HG02798 (cell line): ENCODE data around the gene DOP1A.

ENCODE experiments used
- ATAC-seq: cut with Tn5 transposase; IDR thresholded peaks from one replicate; pipeline ENCODE4 v1.9.1; 2021; ENCODE audit warnings: mild to moderate bottlenecking; ENCODE audit not compliant: unreplicated experiment, poor library complexity

DOP1A gene

DNA sequence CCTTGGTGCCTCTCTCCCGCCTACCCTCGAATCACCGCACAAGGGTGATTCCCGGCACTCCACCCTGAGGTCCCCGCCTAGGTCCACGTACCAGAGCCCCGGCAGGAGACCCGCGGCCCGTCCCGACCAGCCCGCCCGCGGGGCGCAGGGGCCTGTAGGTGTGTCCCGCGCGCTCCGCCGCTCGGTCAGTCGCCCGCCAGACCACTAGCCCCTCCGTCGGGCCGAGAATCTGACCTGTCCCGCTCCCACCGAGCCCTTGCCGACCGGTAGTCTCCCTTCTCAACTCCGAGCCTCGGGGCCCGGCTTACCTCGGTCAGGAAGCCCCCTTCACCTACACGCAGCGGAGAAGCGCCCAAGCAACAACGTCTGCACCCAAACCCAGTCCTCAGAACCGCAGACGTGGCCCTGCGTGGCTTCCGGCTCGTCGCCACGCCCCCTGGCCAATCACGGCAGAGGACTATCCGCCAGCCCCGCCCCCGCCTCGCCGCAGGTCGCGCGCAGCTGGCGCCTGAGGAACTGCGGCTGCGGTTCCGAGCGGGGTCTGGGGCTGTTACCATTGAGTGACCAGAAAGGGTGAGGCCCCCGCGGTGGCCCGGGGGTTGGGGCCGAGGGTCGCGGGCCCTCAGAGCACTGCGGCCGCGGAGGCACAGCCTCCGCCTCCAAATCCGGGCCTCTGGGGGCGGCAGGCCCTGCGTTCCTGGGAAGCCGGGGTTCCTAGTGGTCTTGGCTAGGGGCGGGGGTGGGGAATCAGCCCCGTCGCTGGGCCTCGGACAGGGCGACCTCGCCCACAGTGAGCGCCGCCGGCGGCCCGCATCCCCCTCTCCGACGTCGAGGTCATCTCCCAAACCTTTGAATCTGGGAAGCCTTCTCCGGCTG is 125.6 kb downstream of the DOP1A start, which contains the start of the genes PGM3 and RWDD2A:
Gene PGM3 (minus strand): TSS at position 395 of the 876 bp plus-strand sequence. CDS start 2,253 bp downstream, outside the sequence.
Gene RWDD2A (plus strand): TSS at position 487 of the 876 bp plus-strand sequence. CDS start 1,095 bp downstream, outside the sequence.
- peak; percentile 98 for ATAC-seq

DNA sequence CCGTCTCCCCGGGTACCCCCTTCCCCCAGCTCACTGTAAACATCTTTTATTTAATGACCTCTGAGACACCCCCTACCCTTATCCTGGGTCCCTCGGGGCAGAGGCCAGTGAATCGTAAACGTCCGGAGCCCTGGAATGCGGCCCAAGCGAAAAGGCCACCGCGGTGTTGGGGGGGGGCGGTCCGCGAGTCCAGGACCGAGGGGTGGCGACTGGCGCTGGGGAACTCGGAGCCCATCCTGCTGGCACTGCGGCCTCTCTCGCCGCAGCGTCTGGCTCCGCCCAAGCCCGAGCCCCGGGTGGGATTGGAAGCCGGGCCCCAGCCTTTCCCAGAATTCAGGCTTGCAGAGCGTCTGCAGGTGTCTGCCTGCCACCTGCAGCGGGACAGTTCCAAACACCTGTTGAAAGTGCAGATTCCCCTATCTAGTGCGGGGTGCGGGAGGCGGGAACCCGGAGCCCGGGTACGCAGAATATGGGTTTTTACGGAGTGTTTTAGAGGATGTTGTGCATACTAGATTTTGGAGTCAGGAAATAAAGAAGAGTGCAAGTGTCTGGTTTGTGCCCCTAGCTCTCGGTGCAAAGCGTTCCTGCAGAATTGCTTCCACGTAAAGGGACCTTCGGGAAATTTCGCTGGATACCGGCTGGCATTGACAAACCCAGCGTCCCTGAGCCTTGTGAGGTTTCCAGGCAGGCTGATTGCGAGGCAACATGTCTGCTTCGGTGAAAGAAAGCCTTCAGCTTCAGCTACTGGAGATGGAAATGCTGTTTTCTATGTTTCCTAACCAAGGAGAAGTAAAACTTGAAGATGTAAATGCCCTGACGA is 126.5 kb downstream of the DOP1A start:
- ATAC-seq, result peak; percentile 19

DNA sequence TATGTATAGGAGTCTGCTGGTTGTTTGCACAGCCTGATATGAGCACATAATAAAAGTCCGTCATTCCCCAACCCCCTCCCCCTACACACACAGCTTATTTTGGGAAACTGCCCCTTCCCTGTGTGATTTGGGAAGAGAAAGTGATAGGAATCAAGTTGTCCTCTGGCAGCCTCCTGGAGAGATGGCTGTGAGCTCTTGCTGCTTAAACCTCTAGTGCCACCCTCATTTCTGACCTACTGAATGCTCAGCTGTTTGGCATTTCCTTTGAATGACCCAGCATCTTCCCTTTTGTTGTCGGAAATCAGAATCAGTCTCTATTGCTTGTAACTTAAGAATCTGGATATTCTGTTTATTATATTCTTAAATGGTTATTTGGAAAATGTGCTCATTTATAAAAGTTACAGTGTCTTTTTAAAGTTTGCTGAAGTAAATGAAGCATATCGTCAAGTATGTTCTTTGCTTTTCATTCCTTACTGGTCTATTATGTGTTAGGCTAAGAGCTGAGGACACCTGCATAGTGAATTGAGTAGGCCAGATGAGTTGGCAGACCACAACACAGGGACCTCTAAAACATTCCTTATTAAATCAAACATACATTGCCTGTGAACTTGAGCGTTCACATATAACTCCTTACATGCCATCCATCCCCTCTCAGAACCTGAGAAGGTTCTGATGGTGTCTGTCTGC is 131.2 kb downstream of the DOP1A start:
- no peak for ATAC-seq

DNA sequence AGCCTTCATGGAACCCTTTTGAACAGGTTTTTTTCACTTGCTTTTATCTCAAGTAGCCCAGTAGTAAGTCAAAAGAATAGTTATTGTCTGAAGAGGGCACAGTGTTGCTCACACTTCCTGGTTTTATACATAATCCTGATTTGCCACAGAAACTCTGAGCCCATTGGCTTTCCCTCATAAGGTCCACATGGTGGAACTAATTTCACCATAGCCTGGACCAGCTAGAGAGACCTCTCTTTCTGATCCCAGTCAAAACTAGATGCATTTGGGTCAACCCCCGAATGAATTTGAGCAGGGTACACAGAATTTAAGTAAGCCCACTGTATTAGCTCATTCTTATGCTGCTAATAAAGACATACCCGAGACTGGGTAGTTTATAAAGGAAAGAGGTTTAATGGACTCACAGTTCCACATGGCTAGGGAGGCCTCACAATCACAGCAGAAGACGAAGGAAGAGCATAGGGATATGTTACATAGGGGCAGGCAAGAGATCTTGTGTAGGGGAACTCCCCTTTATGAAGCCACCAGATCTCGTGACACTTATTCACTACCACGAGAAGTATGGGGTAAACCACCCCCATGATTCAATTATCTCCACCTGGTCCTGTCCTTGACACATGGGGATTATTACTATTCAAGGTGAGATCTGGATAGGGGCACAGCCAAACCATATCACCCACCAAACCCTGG is 131.8 kb downstream of the DOP1A start:
- ATAC-seq, result peak; percentile 74

DNA sequence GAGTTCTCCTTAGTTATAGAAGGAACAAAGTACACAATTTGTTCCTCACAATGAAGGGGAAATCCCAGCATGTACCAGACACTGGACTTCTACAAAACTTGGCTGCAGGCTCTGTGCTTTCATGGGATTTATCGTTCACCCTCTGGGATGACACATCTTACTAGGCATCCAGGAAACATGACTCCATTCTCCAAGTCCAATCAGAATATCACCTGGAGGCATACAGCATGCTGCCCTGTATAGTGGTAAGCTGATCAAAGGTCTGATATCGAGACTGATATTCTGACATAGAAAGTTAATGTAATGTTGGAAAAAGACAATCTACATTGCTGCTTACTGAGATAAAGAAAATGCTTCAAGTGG is 132.4 kb downstream of the DOP1A start:
- no peak for ATAC-seq

DNA sequence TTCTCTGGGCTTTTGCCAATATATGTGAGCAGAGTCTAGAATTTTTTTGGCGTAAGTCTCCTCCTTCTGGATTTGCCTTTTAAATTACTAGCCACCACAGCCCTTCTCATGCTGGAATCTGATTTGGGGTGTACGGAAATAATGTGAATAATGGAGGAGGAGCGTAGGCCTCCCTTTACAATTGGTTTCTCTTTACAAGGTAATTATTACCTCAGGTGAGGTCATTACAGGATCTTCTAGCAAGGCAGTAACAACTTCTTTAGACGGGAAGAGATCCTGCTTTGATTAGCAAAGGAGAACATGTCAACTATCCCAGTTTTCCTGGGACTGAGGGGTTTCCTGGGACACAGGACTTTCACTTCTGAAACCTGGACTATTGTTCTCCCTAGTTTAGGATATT is 134.6 kb downstream of the DOP1A start:
- ATAC-seq, result no peak

DNA sequence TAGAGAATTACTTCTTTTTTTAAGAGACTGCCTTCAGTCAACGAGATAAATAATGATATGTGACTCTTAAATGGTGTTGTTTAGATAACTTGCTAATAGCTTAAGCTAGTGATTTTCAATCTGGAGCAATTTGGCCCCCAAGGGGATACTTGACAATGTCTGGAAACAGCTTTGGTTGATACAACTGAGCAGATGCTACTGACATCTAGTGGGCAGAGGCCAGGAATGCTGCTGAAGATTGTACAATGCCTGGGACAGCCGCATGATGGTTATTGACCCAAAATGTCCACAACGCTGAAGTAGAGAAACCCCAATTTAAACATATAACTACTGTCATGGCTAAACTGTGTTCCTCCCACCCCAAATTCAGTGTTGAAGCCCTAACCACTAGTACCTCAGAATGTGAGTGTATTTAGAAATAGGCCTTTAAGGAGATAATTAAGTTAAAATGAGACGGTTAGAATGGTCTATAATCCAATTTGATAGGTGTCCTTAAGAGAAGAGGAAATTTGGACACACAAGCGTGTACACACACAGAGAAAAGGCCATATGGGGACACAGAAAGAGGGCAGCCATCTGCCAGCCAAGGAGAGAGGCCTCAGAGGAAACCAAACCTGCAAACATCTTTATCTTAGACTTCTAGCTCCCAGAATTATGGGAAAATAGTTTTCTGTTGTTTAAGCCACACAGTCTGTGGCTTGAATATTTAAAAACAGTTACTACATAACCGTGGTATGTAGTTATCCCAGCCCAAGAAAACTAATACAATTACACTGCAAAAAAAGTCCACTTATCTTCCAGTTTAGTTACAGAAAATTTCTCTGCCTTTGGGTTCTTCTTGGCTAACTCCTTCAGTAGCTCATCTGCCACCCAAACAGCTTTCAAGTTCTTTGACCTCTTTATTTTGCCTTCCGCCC is 147.9 kb downstream of the DOP1A start:
- ATAC-seq, result peak; percentile 99

DNA sequence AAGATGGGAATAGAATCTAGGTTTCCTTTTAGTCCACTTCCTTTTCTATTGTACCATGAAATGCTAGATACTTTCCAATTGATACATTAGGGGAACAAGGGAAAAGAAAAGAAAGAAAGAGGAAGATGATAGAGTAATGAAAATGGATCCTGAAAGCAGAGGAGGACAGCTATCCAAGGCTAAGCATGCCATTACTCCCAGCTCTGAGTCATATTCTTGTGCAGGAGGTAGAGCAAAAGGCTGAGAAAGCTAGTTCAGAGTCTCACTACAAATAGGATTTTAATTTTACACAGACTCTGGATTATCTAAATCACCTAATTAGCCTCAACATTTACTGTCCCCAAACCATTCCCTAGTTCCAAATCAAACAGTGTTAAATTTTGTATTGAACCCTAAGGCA is 149.3 kb downstream of the DOP1A start:
- ATAC-seq, result no peak
